GM18505 (cell line): ENCODE data around the gene ANXA4.
"Not testable (repeated sequence)": the region's sequence is repeated elsewhere in the genome, so short reads cannot be mapped to it uniquely, and the experiment has no call there.

Experiments
- ATAC-seq: cut with Tn5 transposase; IDR thresholded peaks from one replicate; pipeline ENCODE4 v1.9.1; 2021; ENCODE audit not compliant: unreplicated experiment
- POLR2A ChIP-seq: IDR thresholded peaks from 4 replicates; pipeline ENCODE4 v1.6.1; 2011; ENCODE audit warnings: borderline replicate concordance; ENCODE audit not compliant: insufficient read depth, insufficient read length; ENCODE audit errors: extremely low read depth

Gene ANXA4

GRCh38 chr2:69714024-69714423, 27.9 kb upstream of the ANXA4 start:
- ATAC-seq = no peak
- TF ChIP-seq POLR2A = no peak

GRCh38 chr2:69714539-69715220, 27.3 kb upstream of the ANXA4 start:
- ATAC-seq = not testable (repeated sequence)

DNA sequence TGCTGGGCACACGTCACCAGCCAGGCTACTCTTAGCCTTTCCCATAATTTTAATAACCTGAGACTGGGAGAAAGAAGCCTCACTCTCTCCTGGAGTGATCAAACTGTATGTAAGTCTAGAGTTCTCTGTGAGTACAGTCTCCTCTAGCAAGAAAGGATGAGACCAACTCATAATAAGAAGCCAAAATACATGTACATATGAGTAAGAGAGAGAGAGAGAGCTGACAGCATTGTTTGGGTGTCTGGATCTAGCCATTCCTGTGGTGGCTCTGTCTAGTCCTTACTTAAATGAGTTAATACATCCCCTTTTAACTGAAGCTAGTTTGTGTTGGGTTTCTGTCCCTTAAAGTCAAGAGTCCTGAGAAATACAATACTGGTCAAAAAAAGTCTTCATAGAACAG, 26.0 kb upstream of the ANXA4 start:
- no peak for ATAC-seq
- no peak for TF ChIP-seq POLR2A

GRCh38 chr2:69716555-69717120, 25.3 kb upstream of the ANXA4 start:
- ATAC-seq = no peak
- no peak for TF ChIP-seq POLR2A

DNA sequence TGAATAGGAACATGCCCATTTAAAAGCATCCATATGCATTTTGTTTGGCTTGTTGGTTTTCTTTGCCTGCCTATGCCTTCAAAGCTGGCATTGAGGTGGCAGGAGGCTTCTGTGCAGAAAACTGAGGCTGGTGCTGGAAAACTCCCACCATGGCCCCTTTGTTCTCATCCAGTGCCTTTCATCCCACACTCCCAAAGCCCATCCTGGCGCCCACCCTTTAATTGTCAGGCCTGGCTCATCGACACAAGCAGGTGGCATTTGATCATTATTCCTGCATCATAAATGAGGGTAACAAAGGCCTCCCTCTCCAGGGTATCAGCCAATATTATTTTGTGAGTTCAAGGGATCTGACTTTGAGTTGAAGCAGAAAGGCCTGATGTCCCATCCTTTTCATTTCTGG, 24.7 kb upstream of the ANXA4 start:
- ATAC-seq = no peak
- TF ChIP-seq POLR2A = no peak

DNA sequence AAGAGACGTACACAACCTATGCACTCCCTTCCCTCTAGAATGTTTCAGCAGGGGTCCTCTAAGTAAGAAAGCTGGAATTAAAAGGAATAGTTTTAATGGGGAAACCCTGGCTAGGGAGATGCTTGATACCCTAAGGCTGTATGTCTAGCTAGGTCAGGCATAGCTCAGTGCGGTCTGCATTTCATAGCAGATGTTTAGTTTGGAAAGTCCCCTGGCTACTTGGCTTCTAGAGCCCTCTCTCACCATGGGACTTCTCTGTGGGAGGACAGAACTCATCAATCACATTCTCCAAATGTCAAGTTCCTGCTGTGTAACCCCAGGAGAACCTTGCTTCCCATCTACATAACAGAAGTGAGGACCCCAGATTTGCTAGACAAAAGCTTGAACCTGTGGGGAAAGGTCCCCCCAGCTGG, 24.1 kb upstream of the ANXA4 start:
- TF ChIP-seq POLR2A = no peak
- no peak for ATAC-seq

DNA sequence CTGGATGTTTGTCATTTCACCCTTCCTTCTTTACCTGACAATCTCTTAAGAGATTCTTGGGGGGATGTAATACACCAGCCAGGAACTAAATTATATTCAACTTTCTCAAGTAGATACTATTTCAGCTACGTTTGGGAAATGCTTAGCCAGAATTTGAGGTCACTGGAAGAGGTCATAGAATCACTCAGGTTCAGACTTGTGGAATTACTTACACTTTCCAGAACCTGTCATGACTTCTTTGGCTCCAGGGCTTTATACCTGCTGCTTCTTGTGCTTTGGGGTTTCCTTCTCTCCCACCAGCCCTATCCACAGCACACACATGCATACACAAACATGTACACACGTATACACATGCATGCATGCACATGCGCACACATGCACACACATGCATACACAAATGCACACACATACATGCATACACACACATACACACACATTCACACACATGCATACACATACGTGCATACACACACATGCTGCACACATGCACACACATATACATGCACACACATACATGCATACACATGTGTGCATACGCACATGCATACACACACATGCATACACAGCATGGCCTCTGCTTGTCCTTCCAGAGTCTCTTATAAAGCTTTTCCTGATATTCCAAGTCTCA, 23.5 kb upstream of the ANXA4 start:
- ATAC-seq = no peak
- TF ChIP-seq POLR2A = no peak

DNA sequence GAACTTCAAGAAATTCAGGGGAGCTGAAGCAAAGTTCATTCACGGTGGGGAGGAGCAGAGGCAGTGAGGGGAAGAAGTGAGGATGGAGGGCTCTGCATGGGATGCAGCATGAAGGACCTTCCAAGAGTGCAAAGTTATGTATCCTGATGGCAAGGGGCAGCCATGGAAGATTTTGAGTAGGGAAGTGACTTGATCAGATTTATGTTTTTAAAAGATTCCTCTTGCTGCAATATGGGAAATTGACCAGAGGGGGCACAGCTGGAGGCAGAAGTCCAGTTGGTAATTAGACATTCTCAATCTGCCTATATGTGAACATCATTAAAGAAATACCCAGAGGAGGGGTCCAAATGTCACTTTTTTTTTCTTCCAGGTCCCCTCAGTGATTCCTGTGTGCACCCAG, 21.5 kb upstream of the ANXA4 start:
- TF ChIP-seq POLR2A = no peak
- ATAC-seq = no peak

- TF ChIP-seq POLR2A = no peak
- no peak for ATAC-seq
These were observed 20.9 kb upstream of the ANXA4 start for GRCh38 chr2:69721022-69721421.

- ATAC-seq = no peak
- TF ChIP-seq POLR2A = no peak
These were observed 18.1 kb upstream of the ANXA4 start for GRCh38 chr2:69723791-69724190.

DNA sequence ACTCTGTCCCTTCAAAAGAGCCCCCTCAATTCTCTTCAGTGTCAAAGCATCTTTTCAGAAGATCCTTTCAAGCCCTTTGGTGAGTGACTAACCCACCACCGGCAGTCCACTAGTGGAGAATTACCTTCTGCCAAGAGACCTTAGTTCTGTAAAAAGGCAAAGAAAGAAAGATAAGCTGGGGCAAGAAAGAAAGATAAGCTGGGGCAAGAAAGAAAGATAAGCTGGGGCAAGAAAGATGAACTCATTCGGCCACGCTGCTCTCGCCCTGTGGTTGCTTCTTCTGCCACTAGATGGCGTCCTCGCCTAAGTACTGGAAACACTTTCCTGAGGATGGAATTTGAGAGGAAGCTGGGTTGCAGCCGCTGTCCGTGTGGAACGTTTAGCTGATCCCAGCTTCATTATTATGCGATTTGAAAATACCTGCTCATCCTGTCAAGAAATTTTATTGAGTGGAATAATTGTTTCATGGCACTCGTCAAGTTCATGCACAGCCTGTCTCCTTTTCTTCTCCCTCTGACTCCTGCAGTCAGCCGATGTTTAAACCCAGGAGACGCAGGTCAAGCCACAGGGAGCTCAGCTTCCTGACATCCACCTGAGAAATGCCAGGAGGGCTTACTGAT, 17.3 kb upstream of the ANXA4 start:
- ATAC-seq = no peak
- TF ChIP-seq POLR2A = no peak

DNA sequence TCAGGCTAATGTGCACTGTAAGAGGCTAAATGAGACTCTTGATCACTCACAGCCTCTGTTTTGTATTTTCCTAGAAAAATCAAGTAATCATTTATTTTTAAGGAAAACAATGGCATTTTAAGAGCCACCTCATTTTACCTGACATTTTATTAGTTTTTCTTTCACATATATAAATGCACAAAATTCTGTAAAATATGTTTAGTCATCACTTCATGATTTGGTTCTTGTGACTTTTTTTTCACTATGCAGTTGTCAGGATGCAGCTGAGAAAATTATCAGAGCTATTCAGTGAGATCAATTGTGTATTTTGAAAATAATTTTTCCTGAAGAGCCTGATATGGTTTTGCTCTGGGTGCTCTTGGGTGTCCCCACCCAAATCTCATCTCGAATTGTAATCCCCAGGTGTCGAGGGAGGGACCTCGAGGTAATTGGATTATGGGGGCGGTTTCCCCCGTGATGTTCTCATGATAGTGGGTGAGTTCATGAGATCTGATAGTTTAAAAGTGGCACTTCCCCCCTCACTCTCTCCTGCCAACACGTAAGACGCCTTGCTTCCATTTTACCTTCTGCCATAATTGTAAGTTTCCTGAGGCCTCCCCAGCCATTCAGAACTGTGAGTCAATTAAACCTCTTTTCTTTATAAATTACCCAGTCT, 16.1 kb upstream of the ANXA4 start:
- no peak for ATAC-seq
- TF ChIP-seq POLR2A = no peak

GRCh38 chr2:69729266-69729665, 12.7 kb upstream of the ANXA4 start:
- TF ChIP-seq POLR2A = no peak
- no peak for ATAC-seq

GRCh38 chr2:69729781-69730180, 12.2 kb upstream of the ANXA4 start:
- no peak for ATAC-seq
- TF ChIP-seq POLR2A = no peak

DNA sequence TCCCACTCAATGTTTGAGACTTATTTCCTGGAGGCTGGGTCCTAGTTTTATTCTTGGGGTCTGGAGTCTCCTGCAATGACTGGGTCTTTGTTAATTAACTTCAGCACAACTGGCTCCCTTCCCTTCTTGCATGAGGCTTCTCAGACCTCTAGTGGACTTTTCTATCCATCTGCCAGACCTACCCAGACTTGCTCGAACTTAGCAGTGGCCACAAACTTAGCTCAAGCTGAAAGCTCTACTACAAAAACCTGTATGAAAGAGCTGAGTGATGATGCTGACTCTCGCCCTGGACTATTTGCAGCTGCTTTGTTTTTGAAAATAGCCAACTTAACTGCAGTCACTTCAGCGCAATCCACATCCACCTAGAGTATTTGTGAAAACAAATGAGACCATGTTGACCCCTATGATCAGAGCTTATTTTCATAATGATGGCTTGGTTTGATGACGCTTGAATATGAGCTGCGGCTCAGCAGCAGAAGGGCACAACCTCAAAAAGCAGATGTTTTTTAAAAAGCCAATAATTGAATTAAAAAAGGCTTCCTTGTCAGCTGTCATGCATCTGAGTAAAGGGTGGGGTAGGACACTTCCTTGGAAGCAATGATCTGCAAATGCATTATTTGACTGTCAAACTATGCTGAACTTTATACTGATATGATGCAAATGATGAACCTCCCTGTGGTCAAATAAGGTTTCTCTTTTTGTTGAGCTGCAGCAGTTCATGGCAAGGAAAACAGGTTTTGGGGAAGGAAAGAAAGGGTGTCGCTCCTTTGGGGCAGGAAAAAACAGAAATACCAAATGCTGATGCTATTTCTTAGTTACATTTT, 10.6 kb upstream of the ANXA4 start:
- TF ChIP-seq POLR2A = no peak
- no peak for ATAC-seq
